NT2/D1 (cell line): ENCODE measurements around the gene GPR158.

Experiments
- SUZ12 ChIP-seq: IDR thresholded peaks from 2 replicates; pipeline ENCODE4 v1.6.1; 2011; ENCODE audit not compliant: insufficient read length, insufficient read depth; ENCODE audit errors: extremely low read depth
- ZNF274 ChIP-seq: IDR thresholded peaks from 2 replicates; pipeline ENCODE4 v1.6.1; 2011; ENCODE audit warnings: mild to moderate bottlenecking, low read depth, low read length

DNA sequence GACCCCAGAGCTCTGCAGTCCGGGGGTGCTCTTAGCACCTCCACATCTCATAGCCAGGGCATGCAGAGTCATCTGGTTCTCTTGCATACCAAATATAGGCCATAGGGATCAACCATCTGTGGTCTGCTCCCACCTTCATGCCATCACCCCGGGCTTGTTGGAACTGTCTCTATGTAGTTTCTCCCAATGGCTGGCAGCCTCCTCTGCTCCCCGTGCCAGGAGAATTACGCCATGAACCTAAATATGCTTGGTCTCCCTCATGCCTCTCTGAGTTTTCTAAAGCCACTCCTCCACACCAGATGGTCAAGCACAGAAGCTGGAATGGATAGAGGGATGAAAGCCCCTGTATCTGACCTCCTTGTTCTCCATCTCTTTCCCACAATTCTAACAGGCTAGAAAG lies 456.7 kb downstream of the GPR158 start:
- TF ChIP-seq ZNF274 (no peak), SUZ12 (no peak)
